HG02588 (cell line): ENCODE measurements around the gene ZSCAN20.
"Not testable (repeated sequence)": the region's sequence is repeated elsewhere in the genome, so short reads cannot be mapped to it uniquely, and the experiment has no call there.

Experiments used
- ATAC-seq: cut with Tn5 transposase; IDR thresholded peaks from one replicate; pipeline ENCODE4 v1.9.1; 2021; ENCODE audit warnings: mild to moderate bottlenecking, moderate library complexity; ENCODE audit not compliant: unreplicated experiment

ZSCAN20 gene

GRCh38 chr1:33473900-33474299 is 1.5 kb downstream of the ZSCAN20 start:
- no peak for ATAC-seq

- no peak for ATAC-seq
Observed at GRCh38 chr1:33477451-33477850, 5.0 kb downstream of the ZSCAN20 start.

- no peak for ATAC-seq
Observed at GRCh38 chr1:33482412-33482811, 10.0 kb downstream of the ZSCAN20 start.

GRCh38 chr1:33488624-33489023 is 16.2 kb downstream of the ZSCAN20 start:
- ATAC-seq, result no peak

- ATAC-seq, result no peak
Observed at GRCh38 chr1:33494929-33495328, 22.5 kb downstream of the ZSCAN20 start.

GRCh38 chr1:33497410-33497809 is 25.0 kb downstream of the ZSCAN20 start:
- no peak for ATAC-seq

- ATAC-seq, result no peak
Observed at GRCh38 chr1:33500547-33500946, 28.1 kb downstream of the ZSCAN20 start.

GRCh38 chr1:33501309-33501708 is 28.9 kb downstream of the ZSCAN20 start:
- no peak for ATAC-seq

GRCh38 chr1:33501774-33502173 is 29.3 kb downstream of the ZSCAN20 start:
- no peak for ATAC-seq

- no peak for ATAC-seq
Observed at GRCh38 chr1:33502726-33503125, 30.3 kb downstream of the ZSCAN20 start.

- ATAC-seq, result no peak
Observed at GRCh38 chr1:33503506-33503905, 31.1 kb downstream of the ZSCAN20 start.

- ATAC-seq, result no peak
Observed at GRCh38 chr1:33507661-33508060, 35.2 kb downstream of the ZSCAN20 start.

GRCh38 chr1:33508151-33508550 is 35.7 kb downstream of the ZSCAN20 start:
- ATAC-seq, result no peak

- not testable (repeated sequence) for ATAC-seq
Observed at GRCh38 chr1:33509276-33509675, 36.8 kb downstream of the ZSCAN20 start.

- no peak for ATAC-seq
Observed at GRCh38 chr1:33512226-33513011, 40.0 kb downstream of the ZSCAN20 start.

GRCh38 chr1:33515112-33515511 is 42.7 kb downstream of the ZSCAN20 start:
- ATAC-seq, result no peak

- ATAC-seq, result no peak
Observed at GRCh38 chr1:33515607-33516006, 43.2 kb downstream of the ZSCAN20 start.

- no peak for ATAC-seq
Observed at GRCh38 chr1:33516428-33516827, 44.0 kb downstream of the ZSCAN20 start.

- no peak for ATAC-seq
Observed at GRCh38 chr1:33516891-33517567, 44.6 kb downstream of the ZSCAN20 start.

GRCh38 chr1:33517596-33518250 is 45.3 kb downstream of the ZSCAN20 start:
- no peak for ATAC-seq

GRCh38 chr1:33519240-33519884 is 46.9 kb downstream of the ZSCAN20 start:
- no peak for ATAC-seq
